AG04450 (cell line): ENCODE measurements around the gene TTC7B. TPM values are rescaled to one million over a fixed set of nuclear protein-coding genes. Genes with fewer than 3 reads are reported as not detected.

Experiments
- CTCF ChIA-PET: fragments of 300-600, 350-600 bp; formaldehyde crosslinking; extraction: SDS; loops from one replicate; lab custom pipeline; 2022; ENCODE audit warnings: antibody characterized with exemption, inconsistent platforms; lab: Charles Lee
- POLR2A ChIA-PET: fragments of 350-600 bp; formaldehyde crosslinking; extraction: SDS; loops from one replicate; lab custom pipeline; 2021; ENCODE audit warnings: antibody characterized with exemption, inconsistent platforms; lab: Yijun Ruan, JAX
- DNase-seq: peaks from one replicate; pipeline ENCODE4 v3.0.0-alpha.2; 2011; ENCODE audit warnings: low read depth, low spot score
- H3K27ac ChIP-seq: one replicate; pipeline ENCODE4 v1.5.1; 2012; ENCODE audit warnings: low read depth, low read length, control low read depth
- H3K27me3 ChIP-seq: one replicate; pipeline ENCODE4 v1.6.0; 2012; ENCODE audit warnings: low read length; ENCODE audit not compliant: control insufficient read depth, insufficient read depth
- H3K4me3 ChIP-seq: 2 replicates; pipeline ENCODE4 v1.5.1; 2011; ENCODE audit warnings: mild to moderate bottlenecking, low read depth, low read length, control low read depth
- H3K9me3 ChIP-seq: 2 replicates; pipeline ENCODE4 v1.5.1; 2012; ENCODE audit warnings: low read length; ENCODE audit not compliant: control insufficient read depth, insufficient read depth
- polyA plus RNA-seq: library from polyadenylated mRNA; depleted of rRNA; stranded (reverse); fragments of >200 nt; gene quantifications from 2 replicates; pipeline ENCODE4 v1.2.3, GENCODE V29; 2011
- TF ChIP-seq, protein P1 (sequence below): IDR thresholded peaks from 2 replicates; pipeline ENCODE4 v1.5.1; 2011; ENCODE audit warnings: low read depth, low read length, control low read depth, inconsistent platforms

TTC7B gene
- polyA plus RNA-seq, 1 experiment, result 36.0 TPM

- Histone ChIP-seq H3K27me3 (no peaks in the 10 kb centered on the region), H3K9me3 (no peaks in the 10 kb centered on the region), H3K27ac (no peak overlapping the region), H3K4me3 (no peak overlapping the region)
- TF ChIP-seq, protein P1, sequence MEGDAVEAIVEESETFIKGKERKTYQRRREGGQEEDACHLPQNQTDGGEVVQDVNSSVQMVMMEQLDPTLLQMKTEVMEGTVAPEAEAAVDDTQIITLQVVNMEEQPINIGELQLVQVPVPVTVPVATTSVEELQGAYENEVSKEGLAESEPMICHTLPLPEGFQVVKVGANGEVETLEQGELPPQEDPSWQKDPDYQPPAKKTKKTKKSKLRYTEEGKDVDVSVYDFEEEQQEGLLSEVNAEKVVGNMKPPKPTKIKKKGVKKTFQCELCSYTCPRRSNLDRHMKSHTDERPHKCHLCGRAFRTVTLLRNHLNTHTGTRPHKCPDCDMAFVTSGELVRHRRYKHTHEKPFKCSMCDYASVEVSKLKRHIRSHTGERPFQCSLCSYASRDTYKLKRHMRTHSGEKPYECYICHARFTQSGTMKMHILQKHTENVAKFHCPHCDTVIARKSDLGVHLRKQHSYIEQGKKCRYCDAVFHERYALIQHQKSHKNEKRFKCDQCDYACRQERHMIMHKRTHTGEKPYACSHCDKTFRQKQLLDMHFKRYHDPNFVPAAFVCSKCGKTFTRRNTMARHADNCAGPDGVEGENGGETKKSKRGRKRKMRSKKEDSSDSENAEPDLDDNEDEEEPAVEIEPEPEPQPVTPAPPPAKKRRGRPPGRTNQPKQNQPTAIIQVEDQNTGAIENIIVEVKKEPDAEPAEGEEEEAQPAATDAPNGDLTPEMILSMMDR, result no peak
- ChIA-PET CTCF (no interaction called here), POLR2A (no interaction called here)
- no peak for DNase-seq
Measured at GRCh38 chr14:90596733-90597132, 219.5 kb downstream of the TTC7B start.

GRCh38 chr14:90593254-90594040 is 222.8 kb downstream of the TTC7B start:
- POLR2A ChIA-PET, result no interaction called here
- DNase-seq, result no peak
- Histone ChIP-seq H3K4me3 (no peak overlapping the region), H3K27ac (no peak overlapping the region), H3K27me3 (no peaks in the 10 kb centered on the region), H3K9me3 (no peaks in the 10 kb centered on the region)
- CTCF ChIA-PET, result no interaction called here
- TF ChIP-seq, protein P1, result no peak

- CTCF ChIA-PET, result no interaction called here
- Histone ChIP-seq H3K27ac (no peak overlapping the region), H3K27me3 (no peaks in the 10 kb centered on the region), H3K9me3 (no peaks in the 10 kb centered on the region), H3K4me3 (no peak overlapping the region)
- TF ChIP-seq, protein P1, result no peak
- no peak for DNase-seq
- POLR2A ChIA-PET, result no interaction called here
Measured at GRCh38 chr14:90592655-90593054, 223.6 kb downstream of the TTC7B start.

- ChIA-PET CTCF (no interaction called here), POLR2A (no interaction called here)
- Histone ChIP-seq H3K9me3 (no peaks in the 10 kb centered on the region), H3K27me3 (no peaks in the 10 kb centered on the region), H3K4me3 (no peak overlapping the region), H3K27ac (no peak overlapping the region)
- TF ChIP-seq, protein P1, result no peak
- no peak for DNase-seq
Measured at GRCh38 chr14:90587918-90588317, 228.3 kb downstream of the TTC7B start.

DNA sequence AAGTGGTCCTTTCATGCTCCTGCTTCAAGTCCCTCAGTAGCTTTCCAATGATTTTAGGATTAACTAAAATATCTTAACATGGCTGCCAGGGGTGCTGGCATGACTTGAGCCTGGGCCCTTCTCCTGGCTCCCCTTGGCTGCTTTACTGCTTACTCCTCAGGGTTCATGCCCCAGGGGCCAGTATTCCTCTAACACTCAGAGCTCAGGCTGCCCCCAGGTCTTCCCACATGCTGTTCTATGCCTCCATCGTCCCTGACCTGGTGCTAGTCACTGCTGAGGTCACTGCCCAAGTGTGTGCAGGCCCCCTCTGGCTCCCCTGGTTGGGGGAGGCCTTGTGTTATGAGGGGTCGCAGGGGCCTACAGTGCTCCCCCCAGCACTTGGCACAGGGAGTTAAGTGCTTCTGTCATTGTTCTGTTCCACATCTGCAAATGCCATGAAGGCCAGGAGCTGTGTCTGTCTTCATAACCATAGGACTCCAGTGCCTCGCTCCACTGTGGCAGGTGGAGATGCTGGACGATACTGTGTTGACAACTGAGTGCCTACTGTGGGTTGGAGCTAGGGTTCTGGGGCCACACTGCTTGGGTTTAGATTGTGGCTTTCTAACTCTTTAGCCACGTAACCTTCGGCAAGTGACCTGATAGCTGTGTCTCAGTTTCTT is 228.8 kb downstream of the TTC7B start:
- Histone ChIP-seq H3K4me3 (no peak overlapping the region), H3K27ac (no peak overlapping the region), H3K27me3 (no peaks in the 10 kb centered on the region), H3K9me3 (no peaks in the 10 kb centered on the region)
- ChIA-PET CTCF (interaction anchor here (0.6 kb wide), 1 partner anchor 127 kb away, joined by 3 read pairs; no protein-coding TSS in a partner anchor), POLR2A (no interaction called here)
- DNase-seq, result no peak
- TF ChIP-seq, protein P1, result no peak
